ENCODE results near the gene FARP2. TPM values are rescaled to one million over a fixed set of nuclear protein-coding genes. Genes with fewer than 3 reads are reported as not detected.

Gene FARP2
- total RNA-seq, 1 experiment from 2014 or later = 59.0 TPM

- CTCF ChIA-PET = no interaction called here
Observed at GRCh38 chr2:241313543-241314095, 42.5 kb upstream of the FARP2 start.

DNA sequence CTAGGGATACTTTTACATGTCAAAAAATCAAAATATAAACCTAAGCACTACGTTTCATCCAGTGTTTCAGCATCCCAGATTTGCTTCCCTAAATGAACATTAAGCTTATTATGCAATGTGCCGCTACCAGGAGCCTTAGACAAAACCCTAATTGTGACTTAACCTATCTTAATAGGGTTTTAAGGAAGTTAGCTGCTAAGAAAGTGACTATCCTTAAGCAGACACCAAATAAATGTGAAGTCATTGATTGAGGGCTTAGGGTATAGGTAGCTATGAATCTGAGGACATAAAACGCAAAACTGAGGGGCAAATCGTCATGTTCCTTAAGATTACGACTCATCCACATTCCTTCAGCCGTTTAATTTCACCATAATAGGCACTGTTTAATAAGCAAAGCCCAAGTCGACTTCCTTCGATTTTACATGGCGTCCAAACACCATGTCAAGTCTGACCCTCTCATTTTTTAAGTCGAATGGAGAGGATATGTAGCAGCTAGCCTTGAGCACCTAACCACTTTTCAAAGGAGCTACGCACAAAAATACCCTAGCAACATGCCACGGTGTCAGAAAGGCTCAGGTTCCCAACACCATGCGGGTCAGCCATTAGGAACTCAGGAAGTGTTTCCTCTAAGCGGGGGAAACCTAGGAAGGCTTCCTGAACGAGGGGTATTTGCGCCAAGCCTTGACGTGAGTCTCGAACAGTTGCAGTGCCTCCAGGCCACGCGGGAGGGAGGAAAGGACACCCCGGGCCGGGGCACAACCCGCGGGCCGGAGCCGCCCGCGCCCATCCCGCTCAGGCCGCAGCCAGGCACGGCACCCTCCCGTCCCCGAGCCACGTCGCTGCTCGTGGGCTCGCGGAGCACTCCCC is 41.6 kb upstream of the FARP2 start:
- no peak for DNase-seq
- H3K27ac Mint-ChIP-seq (ENCODE audit: unreplicated experiment) = peak overlapping the region; percentile 100
- peak overlapping the region; percentile 97 for H3K4me3 Mint-ChIP-seq (ENCODE audit: low read depth, unreplicated experiment)
- H3K4me1 Mint-ChIP-seq (ENCODE audit: low read depth, unreplicated experiment) = peaks cover 55% of the 10 kb centered on the region
- TF ChIP-seq, protein P1, sequence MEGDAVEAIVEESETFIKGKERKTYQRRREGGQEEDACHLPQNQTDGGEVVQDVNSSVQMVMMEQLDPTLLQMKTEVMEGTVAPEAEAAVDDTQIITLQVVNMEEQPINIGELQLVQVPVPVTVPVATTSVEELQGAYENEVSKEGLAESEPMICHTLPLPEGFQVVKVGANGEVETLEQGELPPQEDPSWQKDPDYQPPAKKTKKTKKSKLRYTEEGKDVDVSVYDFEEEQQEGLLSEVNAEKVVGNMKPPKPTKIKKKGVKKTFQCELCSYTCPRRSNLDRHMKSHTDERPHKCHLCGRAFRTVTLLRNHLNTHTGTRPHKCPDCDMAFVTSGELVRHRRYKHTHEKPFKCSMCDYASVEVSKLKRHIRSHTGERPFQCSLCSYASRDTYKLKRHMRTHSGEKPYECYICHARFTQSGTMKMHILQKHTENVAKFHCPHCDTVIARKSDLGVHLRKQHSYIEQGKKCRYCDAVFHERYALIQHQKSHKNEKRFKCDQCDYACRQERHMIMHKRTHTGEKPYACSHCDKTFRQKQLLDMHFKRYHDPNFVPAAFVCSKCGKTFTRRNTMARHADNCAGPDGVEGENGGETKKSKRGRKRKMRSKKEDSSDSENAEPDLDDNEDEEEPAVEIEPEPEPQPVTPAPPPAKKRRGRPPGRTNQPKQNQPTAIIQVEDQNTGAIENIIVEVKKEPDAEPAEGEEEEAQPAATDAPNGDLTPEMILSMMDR (IDR thresholded peaks at IDR 0.05; ENCODE audit: unreplicated experiment) = no peak
- peaks cover 56% of the 10 kb centered on the region for H3K36me3 Mint-ChIP-seq (ENCODE audit: insufficient read depth, unreplicated experiment)
- no peaks in the 10 kb centered on the region for H3K9me3 Mint-ChIP-seq (ENCODE audit: low read depth, unreplicated experiment)
- no TSS peak for BruUV-seq (replicated peaks)
- CTCF ChIA-PET = interaction anchor here (1.0 kb wide), 1 partner anchor 11 kb away, joined by 3 read pairs; no protein-coding TSS in a partner anchor
- H3K27me3 Mint-ChIP-seq (ENCODE audit: unreplicated experiment) = no peaks in the 10 kb centered on the region
- intact Hi-C loops (cut with micrococcal nuclease; ENCODE audit: unreplicated experiment) = loop anchor here (5.0 kb wide), 1 partner anchor 38 kb away; no protein-coding TSS in a partner anchor

More at GRCh38 chr2:241313543-241314095, 42.5 kb upstream of the FARP2 start:
- Mint-ChIP-seq H3K9me3 (ENCODE audit: low read depth, unreplicated experiment) (no peaks in the 10 kb centered on the region), H3K4me3 (ENCODE audit: low read depth, unreplicated experiment) (peak overlapping the region; percentile 97), H3K4me1 (ENCODE audit: low read depth, unreplicated experiment) (peaks cover 61% of the 10 kb centered on the region), H3K36me3 (ENCODE audit: insufficient read depth, unreplicated experiment) (peaks cover 50% of the 10 kb centered on the region), H3K27me3 (ENCODE audit: unreplicated experiment) (no peaks in the 10 kb centered on the region), H3K27ac (ENCODE audit: unreplicated experiment) (peak overlapping the region; percentile 100)
- intact Hi-C loops (cut with micrococcal nuclease; ENCODE audit: unreplicated experiment) = no loop called here
- TF ChIP-seq, protein P1 (IDR thresholded peaks at IDR 0.05; ENCODE audit: unreplicated experiment) = no peak
- TSS peak; percentile 42 for BruUV-seq (replicated peaks)
- DNase-seq = no peak

GRCh38 chr2:241315093-241315878 is 40.8 kb upstream of the FARP2 start, which contains the start of gene HDLBP:
Gene HDLBP, minus strand, starts transcription at chr2:241315672. Its CDS starts 48,803 bp downstream, at chr2:241266869.
- Mint-ChIP-seq H3K36me3 (ENCODE audit: insufficient read depth, unreplicated experiment) (peaks cover 65% of the 10 kb centered on the region), H3K27me3 (ENCODE audit: unreplicated experiment) (no peaks in the 10 kb centered on the region), H3K4me3 (ENCODE audit: low read depth, unreplicated experiment) (peak within 1 kb of the TSS; percentile 97), H3K27ac (ENCODE audit: unreplicated experiment) (peak within 1 kb of the TSS; percentile 100), H3K9me3 (ENCODE audit: low read depth, unreplicated experiment) (no peaks in the 10 kb centered on the region), H3K4me1 (ENCODE audit: low read depth, unreplicated experiment) (peaks cover 53% of the 10 kb centered on the region)
- CTCF ChIA-PET = interaction anchor here (0.6 to 1.0 kb wide), 2 partner anchors 12 to 467 kb away, joined by 3 read pairs; no protein-coding TSS in a partner anchor
- TF ChIP-seq, protein P1 (IDR thresholded peaks at IDR 0.05; ENCODE audit: unreplicated experiment) = no peak
- BruUV-seq (replicated peaks) = no TSS peak
- peak; percentile 100 for DNase-seq
- intact Hi-C loops (cut with micrococcal nuclease; ENCODE audit: unreplicated experiment) = loop anchor here (5.0 kb wide), 1 partner anchor 37 kb away; no protein-coding TSS in a partner anchor

All from Calu3 (cell line).